Skeletal muscle satellite cell (primary cell): ENCODE measurements around the gene VGF.
A peak's percentile ranks its signal among the peaks of the same experiment; 100 is the strongest.
"Not testable (repeated sequence)": the region's sequence is repeated elsewhere in the genome, so short reads cannot be mapped to it uniquely, and the experiment has no call there.

Source experiments
- H3K27me3 ChIP-seq: 2 replicates; pipeline ENCODE4 v1.7.0; 2013; ENCODE audit warnings: low read length; ENCODE audit not compliant: control insufficient read depth, insufficient read depth
- H3K36me3 ChIP-seq: 2 replicates; pipeline ENCODE4 v1.7.0; 2013; ENCODE audit warnings: mild to moderate bottlenecking, control low read depth, low read length; ENCODE audit not compliant: insufficient read depth
- H3K4me1 ChIP-seq: 2 replicates; pipeline ENCODE4 v1.7.0; 2013; ENCODE audit warnings: low read length; ENCODE audit not compliant: control insufficient read depth, insufficient read depth
- H3K4me2 ChIP-seq: 2 replicates; pipeline ENCODE4 v1.7.0; 2013; ENCODE audit warnings: mild to moderate bottlenecking, low read length
- H3K4me3 ChIP-seq: 2 replicates; pipeline ENCODE4 v1.7.0; 2013; ENCODE audit warnings: low read length
- H3K9ac ChIP-seq: 2 replicates; pipeline ENCODE4 v1.7.0; 2013; ENCODE audit warnings: mild to moderate bottlenecking, low read depth, low read length, moderate library complexity
- H3K9me3 ChIP-seq: replicated peaks from 2 replicates; pipeline ENCODE4 v1.7.0; 2013; ENCODE audit warnings: mild to moderate bottlenecking, control low read depth, low read length

The VGF gene

GRCh38 chr7:101153969-101154692 lies 11.2 kb downstream of the VGF start, which contains the start of gene AP1S1:
TSS of gene AP1S1 (plus strand) at chr7:101154476. CDS start at chr7:101154515, 39 bp downstream.
- Histone ChIP-seq H3K9me3 (no peaks in the 10 kb centered on the region), H3K4me3 (peak within 1 kb of the TSS; percentile 90), H3K27me3 (no peaks in the 10 kb centered on the region), H3K9ac (peak within 1 kb of the TSS; percentile 93), H3K4me1 (peaks cover 11% of the 10 kb centered on the region), H3K4me2 (peak within 1 kb of the TSS; percentile 96), H3K36me3 (peaks cover 30% of the 10 kb centered on the region)

- Histone ChIP-seq H3K9ac (no peak overlapping the region), H3K36me3 (peaks cover 9% of the 10 kb centered on the region), H3K4me3 (no peak overlapping the region), H3K4me2 (no peak overlapping the region), H3K27me3 (peaks cover 14% of the 10 kb centered on the region), H3K9me3 (no peaks in the 10 kb centered on the region), H3K4me1 (peaks cover 8% of the 10 kb centered on the region)
Measured at GRCh38 chr7:101151908-101152651, 13.3 kb downstream of the VGF start.

GRCh38 chr7:101140746-101141382 lies 24.5 kb downstream of the VGF start:
- Histone ChIP-seq H3K9ac (peak overlapping the region; percentile 19), H3K4me3 (no peak overlapping the region), H3K36me3 (peaks cover 15% of the 10 kb centered on the region), H3K27me3 (no peaks in the 10 kb centered on the region), H3K4me1 (peaks cover 34% of the 10 kb centered on the region), H3K4me2 (no peak overlapping the region), H3K9me3 (no peaks in the 10 kb centered on the region)

- peak overlapping the region; percentile 19 for H3K9ac ChIP-seq
Measured at GRCh38 chr7:101140339-101140699, 25.1 kb downstream of the VGF start.

GRCh38 chr7:101138213-101138870 lies 27.0 kb downstream of the VGF start:
- Histone ChIP-seq H3K4me3 (no peak overlapping the region), H3K36me3 (peaks cover 37% of the 10 kb centered on the region), H3K4me2 (peak overlapping the region; percentile 21), H3K9me3 (no peaks in the 10 kb centered on the region), H3K4me1 (peaks cover 57% of the 10 kb centered on the region), H3K9ac (peak overlapping the region; percentile 55), H3K27me3 (no peaks in the 10 kb centered on the region)

More at GRCh38 chr7:101140339-101140699, 25.1 kb downstream of the VGF start:
- H3K4me2 ChIP-seq = no peak overlapping the region
- H3K4me1 ChIP-seq = peaks cover 39% of the 10 kb centered on the region
- peaks cover 20% of the 10 kb centered on the region for H3K36me3 ChIP-seq
- H3K27me3 ChIP-seq = no peaks in the 10 kb centered on the region
- no peaks in the 10 kb centered on the region for H3K9me3 ChIP-seq
- no peak overlapping the region for H3K4me3 ChIP-seq

- H3K36me3 ChIP-seq = peaks cover 42% of the 10 kb centered on the region
- peak overlapping the region; percentile 21 for H3K4me2 ChIP-seq
- peak overlapping the region; percentile 55 for H3K9ac ChIP-seq
- no peaks in the 10 kb centered on the region for H3K27me3 ChIP-seq
- H3K9me3 ChIP-seq = no peaks in the 10 kb centered on the region
- H3K4me1 ChIP-seq = peaks cover 58% of the 10 kb centered on the region
- peak overlapping the region; percentile 19 for H3K4me3 ChIP-seq
Measured at GRCh38 chr7:101137651-101138212, 27.6 kb downstream of the VGF start.

- Histone ChIP-seq H3K4me3 (peak overlapping the region; percentile 38), H3K4me2 (peak overlapping the region; percentile 70), H3K27me3 (no peaks in the 10 kb centered on the region), H3K4me1 (peaks cover 57% of the 10 kb centered on the region), H3K36me3 (peaks cover 65% of the 10 kb centered on the region), H3K9ac (peak overlapping the region; percentile 33), H3K9me3 (no peaks in the 10 kb centered on the region)
Measured at GRCh38 chr7:101134399-101134980, 30.9 kb downstream of the VGF start.

- peak overlapping the region; percentile 38 for H3K4me3 ChIP-seq
- peaks cover 65% of the 10 kb centered on the region for H3K36me3 ChIP-seq
Measured at GRCh38 chr7:101133621-101134398, 31.6 kb downstream of the VGF start.

GRCh38 chr7:101132626-101133600 lies 32.5 kb downstream of the VGF start:
- Histone ChIP-seq H3K9ac (peak overlapping the region; percentile 33), H3K4me3 (peak overlapping the region; percentile 38), H3K4me2 (peak overlapping the region; percentile 70), H3K36me3 (peaks cover 72% of the 10 kb centered on the region), H3K4me1 (peaks cover 52% of the 10 kb centered on the region)
- not testable (repeated sequence) for H3K27me3 ChIP-seq, H3K9me3 ChIP-seq

More at GRCh38 chr7:101133621-101134398, 31.6 kb downstream of the VGF start:
- Histone ChIP-seq H3K9me3 (no peaks in the 10 kb centered on the region), H3K4me1 (peaks cover 56% of the 10 kb centered on the region), H3K27me3 (no peaks in the 10 kb centered on the region), H3K9ac (peak overlapping the region; percentile 33), H3K4me2 (peak overlapping the region; percentile 70)
